HEK293 (cell line): Measurements from ENCODE around the gene JAKMIP1.

Experiments used
- CTCF ChIA-PET: fragments of 350-600 bp; formaldehyde crosslinking; extraction: SDS; loops from one replicate; lab custom pipeline; 2021; ENCODE audit warnings: antibody characterized with exemption; lab: Yijun Ruan, JAX
- POLR2A ChIA-PET: fragments of 300-600 bp; formaldehyde crosslinking; extraction: SDS; loops from one replicate; lab custom pipeline; 2020; ENCODE audit warnings: antibody characterized with exemption, inconsistent platforms; lab: Yijun Ruan, JAX
- H3K27ac ChIP-seq: fragments of 200-500 bp; sonication (Bioruptor generic); 2 replicates; pipeline ENCODE4 v1.5.1; 2014; ENCODE audit warnings: low read depth, low read length, control low read depth, inconsistent platforms; ENCODE audit errors: extremely low read depth
- H3K36me3 ChIP-seq, 2 experiments: fragments of 200-500 bp in 1 of 2; sonication (Bioruptor generic) in 1 of 2; 1 replicate in 1 of 2; 2 replicates in 1 of 2; pipeline ENCODE4 v1.5.1; 2014 to 2017; ENCODE audit warnings: inconsistent platforms in 2 of 2, low read length in 2 of 2; ENCODE audit not compliant: control insufficient read depth in 2 of 2, insufficient read depth in 1 of 2
- H3K4me1 ChIP-seq: fragments of 200-500 bp; sonication (Bioruptor generic); 2 replicates; pipeline ENCODE4 v1.5.1; 2014; ENCODE audit warnings: mild to moderate bottlenecking, low read length, inconsistent platforms; ENCODE audit not compliant: control insufficient read depth, insufficient read depth
- H3K4me3 ChIP-seq: 2 replicates; pipeline ENCODE4 v1.5.1; 2011; ENCODE audit warnings: low read depth, mild to moderate bottlenecking, control low read depth, low read length, moderate library complexity
- H3K9me3 ChIP-seq: fragments of 200-500 bp; sonication (Bioruptor generic); 2 replicates; pipeline ENCODE4 v1.5.1; 2014; ENCODE audit warnings: low read depth, low read length, inconsistent platforms; ENCODE audit not compliant: control insufficient read depth, insufficient read depth
- BCL6B ChIP-seq: fragments of 450-650 bp; formaldehyde crosslinking; IDR thresholded peaks from 2 replicates; pipeline ENCODE4 v1.5.1; 2017; ENCODE audit warnings: missing biosample characterization, missing genetic modification characterization
- KLF8 ChIP-seq: fragments of 450-650 bp; formaldehyde crosslinking; IDR thresholded peaks from 2 replicates; pipeline ENCODE4 v1.5.1; 2016; ENCODE audit warnings: missing biosample characterization, missing genetic modification characterization
- PBX3 ChIP-seq: sonication (generic); formaldehyde crosslinking; IDR thresholded peaks from 2 replicates; pipeline ENCODE4 v1.8.1; 2022; ENCODE audit warnings: mild to moderate bottlenecking, moderate library complexity, missing genetic modification reagents
- PRDM1 ChIP-seq: fragments of 450-650 bp; formaldehyde crosslinking; IDR thresholded peaks from 2 replicates; pipeline ENCODE4; 2016; ENCODE audit warnings: missing biosample characterization, missing genetic modification characterization
- REST ChIP-seq: fragments of 450-650 bp; formaldehyde crosslinking; IDR thresholded peaks from 2 replicates; pipeline ENCODE4 v1.5.1; 2016; ENCODE audit warnings: missing biosample characterization, missing genetic modification characterization
- ZFP41 ChIP-seq: fragments of 450-650 bp; formaldehyde crosslinking; IDR thresholded peaks from 2 replicates; pipeline ENCODE4 v1.5.1; 2016; ENCODE audit warnings: missing biosample characterization, missing genetic modification characterization, borderline replicate concordance
- ZFP69B ChIP-seq: fragments of 450-650 bp; formaldehyde crosslinking; IDR thresholded peaks from 2 replicates; pipeline ENCODE4 v1.5.1; 2016; ENCODE audit warnings: missing biosample characterization, missing genetic modification characterization
- ZNF140 ChIP-seq: fragments of 450-650 bp; formaldehyde crosslinking; IDR thresholded peaks from 2 replicates; pipeline ENCODE4 v1.5.1; 2016; ENCODE audit warnings: missing biosample characterization, missing genetic modification characterization
- ZNF157 ChIP-seq: fragments of 450-650 bp; formaldehyde crosslinking; IDR thresholded peaks from 2 replicates; pipeline ENCODE4 v1.5.1; 2016; ENCODE audit warnings: missing biosample characterization, missing genetic modification characterization
- ZNF366 ChIP-seq: fragments of 450-650 bp; formaldehyde crosslinking; conservative IDR thresholded peaks from 2 replicates; pipeline ENCODE4 v1.5.1; 2016; ENCODE audit warnings: missing biosample characterization, missing genetic modification characterization
- ZNF394 ChIP-seq: fragments of 450-650 bp; formaldehyde crosslinking; IDR thresholded peaks from 2 replicates; pipeline ENCODE4 v1.5.1; 2016; ENCODE audit warnings: missing biosample characterization, missing genetic modification characterization, mild to moderate bottlenecking, moderate library complexity, borderline replicate concordance
- ZNF580 ChIP-seq: fragments of 450-650 bp; formaldehyde crosslinking; IDR thresholded peaks from 2 replicates; pipeline ENCODE4 v1.5.1; 2016; ENCODE audit warnings: missing biosample characterization, missing genetic modification characterization
- ZNF600 ChIP-seq: fragments of 450-650 bp; formaldehyde crosslinking; IDR thresholded peaks from 2 replicates; pipeline ENCODE4 v1.5.1; 2016; ENCODE audit warnings: missing biosample characterization, missing genetic modification characterization
- ZNF623 ChIP-seq: fragments of 450-650 bp; formaldehyde crosslinking; IDR thresholded peaks from 2 replicates; pipeline ENCODE4 v1.5.1; 2016; ENCODE audit warnings: missing biosample characterization, missing genetic modification characterization
- ZNF704 ChIP-seq: fragments of 450-650 bp; formaldehyde crosslinking; IDR thresholded peaks from 2 replicates; pipeline ENCODE4 v1.5.1; 2016; ENCODE audit warnings: missing biosample characterization, missing genetic modification characterization
- ZNF791 ChIP-seq: fragments of 450-650 bp; formaldehyde crosslinking; IDR thresholded peaks from 2 replicates; pipeline ENCODE4 v1.5.1; 2016; ENCODE audit warnings: missing biosample characterization, missing genetic modification characterization

Gene JAKMIP1

GRCh38 chr4:6013564-6013963 is 186.8 kb downstream of the JAKMIP1 start:
- Histone ChIP-seq H3K4me1 (no peaks in the 10 kb centered on the region), H3K4me3 (no peak overlapping the region), H3K36me3 (no peaks in the 10 kb centered on the region), H3K9me3 (no peaks in the 10 kb centered on the region), H3K27ac (no peak overlapping the region)
- POLR2A ChIA-PET = no interaction called here
- CTCF ChIA-PET = interaction anchor here (1.1 to 4.9 kb wide), 2 partner anchors 16 kb away, joined by 3 to 31 read pairs; no protein-coding TSS in a partner anchor
- TF ChIP-seq PBX3 (CRISPR knock-in tag) (no peak), REST (tag by site-specific recombination) (no peak)

- ChIA-PET POLR2A (no interaction called here), CTCF (interaction anchor here (4.9 kb wide), 1 partner anchor 14 kb away, joined by 31 read pairs; no protein-coding TSS in a partner anchor)
- Histone ChIP-seq H3K27ac (no peak overlapping the region), H3K4me3 (no peak overlapping the region), H3K9me3 (no peaks in the 10 kb centered on the region), H3K4me1 (no peaks in the 10 kb centered on the region), H3K36me3 (no peaks in the 10 kb centered on the region)
- no peak for TF ChIP-seq KLF8 (tag by site-specific recombination)
- no peak for TF ChIP-seq ZNF580
- TF ChIP-seq ZNF704 = no peak
- TF ChIP-seq ZFP41 (tag by site-specific recombination) = no peak
These were observed 188.1 kb downstream of the JAKMIP1 start for GRCh38 chr4:6012200-6012599.

- ChIA-PET POLR2A (no interaction called here), CTCF (interaction anchor here (0.6 to 4.9 kb wide), 4 partner anchors 9 to 156 kb away, joined by 3 to 31 read pairs (median 3); no protein-coding TSS in a partner anchor)
- Histone ChIP-seq H3K4me1 (no peaks in the 10 kb centered on the region), H3K9me3 (no peaks in the 10 kb centered on the region), H3K4me3 (no peak overlapping the region), H3K36me3 (no peaks in the 10 kb centered on the region), H3K27ac (no peak overlapping the region)
- no peak for TF ChIP-seq ZNF580
- peak; percentile 60; the same call in 1 of the 2 replicates for TF ChIP-seq ZNF394
These were observed 188.7 kb downstream of the JAKMIP1 start for GRCh38 chr4:6011686-6012085.

GRCh38 chr4:6011271-6011671 is 189.1 kb downstream of the JAKMIP1 start:
- no peak overlapping the region for H3K4me3 ChIP-seq
- no peaks in the 10 kb centered on the region for H3K9me3 ChIP-seq
- POLR2A ChIA-PET = no interaction called here
- no peaks in the 10 kb centered on the region for H3K4me1 ChIP-seq
- H3K36me3 ChIP-seq = no peaks in the 10 kb centered on the region
- H3K27ac ChIP-seq = no peak overlapping the region
- CTCF ChIA-PET = interaction anchor here (0.6 to 4.9 kb wide), 4 partner anchors 9 to 156 kb away, joined by 3 to 31 read pairs (median 3); no protein-coding TSS in a partner anchor
- TF ChIP-seq ZNF791 (tag by site-specific recombination) = no peak
- no peak for TF ChIP-seq ZNF600 (tag by site-specific recombination)
- TF ChIP-seq ZFP69B (tag by site-specific recombination) = no peak
- no peak for TF ChIP-seq ZNF157 (tag by site-specific recombination)
- TF ChIP-seq BCL6B (tag by site-specific recombination) = no peak
- no peak for TF ChIP-seq ZNF623 (tag by site-specific recombination)
- TF ChIP-seq PRDM1 = no peak
- no peak for TF ChIP-seq ZNF140
- no peak for TF ChIP-seq ZNF366 (tag by site-specific recombination)
